Measurements from ENCODE around the gene C16orf78.

The C16orf78 gene

DNA sequence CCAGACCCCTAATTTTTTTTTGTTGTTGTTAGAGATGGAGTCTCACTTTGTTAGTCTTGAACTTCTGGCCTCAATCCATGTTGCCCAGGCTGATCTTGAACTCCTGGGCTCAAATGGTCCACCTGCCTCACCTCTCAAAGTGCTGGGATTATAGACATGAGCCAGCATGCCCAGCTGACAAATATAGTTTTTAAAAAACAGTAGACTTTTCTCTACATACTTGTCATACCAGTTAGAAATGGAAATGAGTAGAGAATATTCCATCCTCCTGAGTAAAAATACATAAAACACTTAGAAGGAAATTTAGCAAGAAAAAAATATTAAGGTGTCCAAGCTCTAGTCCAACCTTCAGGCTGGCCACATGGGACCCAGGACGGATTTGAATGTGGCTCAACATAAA lies 21.4 kb downstream of the C16orf78 start:
- DNase-seq (ENCODE audit: low read depth) = no peak

DNA sequence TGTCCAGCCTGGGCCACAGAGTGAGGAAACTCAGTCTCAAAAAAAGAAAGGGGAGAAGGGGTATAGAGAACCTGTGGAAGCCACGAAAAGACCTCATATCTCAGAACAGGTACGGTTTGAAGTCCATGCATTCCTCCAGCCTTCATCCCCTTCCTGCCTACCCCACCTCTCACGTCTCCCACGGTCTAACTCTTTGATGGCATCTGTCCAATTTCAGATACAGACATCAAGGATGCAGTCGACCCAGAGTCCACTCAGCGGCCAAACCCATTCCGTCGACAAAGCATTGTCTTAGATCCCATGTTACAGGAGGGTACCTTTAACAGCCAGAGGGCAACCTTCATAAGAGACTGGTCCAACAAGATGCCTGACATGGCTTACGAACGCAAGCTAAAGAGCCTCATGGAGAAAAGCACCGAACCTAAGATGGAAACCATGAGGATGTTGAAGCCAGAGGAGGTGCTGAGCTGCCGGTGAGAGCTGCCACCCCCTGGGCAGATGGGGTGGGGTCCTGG lies 22.7 kb downstream of the C16orf78 start:
- DNase-seq (ENCODE audit: low read depth) = no peak

GRCh38 chr16:49398761-49399160 lies 25.2 kb downstream of the C16orf78 start:
- no peak for DNase-seq (ENCODE audit: low read depth)

DNA sequence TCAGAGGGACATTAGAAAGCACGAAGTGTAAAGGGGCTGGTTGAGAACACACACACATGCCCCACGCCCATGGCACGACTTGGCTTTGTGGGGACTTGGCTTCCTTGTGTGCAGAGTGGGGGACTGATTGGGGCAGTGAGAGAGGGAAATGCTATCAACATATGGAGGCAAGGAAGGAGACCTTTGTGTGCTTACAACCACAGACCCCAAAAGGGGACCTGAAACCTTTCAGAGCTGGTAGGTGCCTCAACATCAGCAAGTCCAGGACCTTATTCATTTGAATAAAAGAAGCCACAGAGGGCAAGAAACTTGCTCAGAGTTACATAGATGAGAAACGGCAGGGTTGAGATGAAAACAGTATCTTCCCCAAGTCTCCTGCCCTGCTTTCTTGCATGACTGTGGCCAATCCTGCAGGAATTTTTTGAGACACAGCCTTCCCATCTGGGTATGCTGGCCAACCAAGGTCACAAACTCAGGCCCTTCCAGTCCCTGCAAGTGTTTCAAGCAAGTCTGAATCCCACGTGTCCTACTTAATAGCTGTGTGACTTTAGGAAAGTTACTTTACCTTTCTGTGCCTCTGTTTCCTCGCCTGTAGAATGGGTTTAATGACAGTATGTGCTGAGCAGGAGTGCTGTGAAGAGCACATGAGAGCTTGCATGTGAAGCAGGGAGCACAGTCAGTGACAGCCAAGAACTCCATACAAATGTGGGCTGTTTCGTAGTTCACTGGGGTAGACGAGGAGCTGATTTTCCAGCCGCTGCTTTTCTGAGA lies 26.2 kb downstream of the C16orf78 start:
- no peak for DNase-seq (ENCODE audit: low read depth)

DNA sequence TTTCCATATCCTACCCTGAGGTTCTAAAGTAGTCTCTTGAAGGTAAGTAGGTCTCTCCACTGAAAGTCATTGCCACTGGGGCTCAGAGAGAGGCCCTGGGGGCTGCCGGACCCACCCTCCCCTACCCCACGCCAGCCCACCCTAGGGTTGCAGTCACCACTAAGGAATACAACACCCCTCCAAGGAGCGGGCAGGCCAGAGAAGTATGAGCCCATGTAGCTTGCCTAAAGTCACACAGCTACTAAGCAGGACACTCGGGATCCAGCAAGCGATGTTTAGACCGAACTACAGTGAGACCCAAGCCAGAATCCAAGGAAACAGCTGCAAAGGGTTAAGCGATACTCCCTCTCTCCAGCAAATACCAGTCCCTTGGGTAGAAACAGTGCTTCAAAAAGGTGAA lies 27.0 kb downstream of the C16orf78 start:
- no peak for DNase-seq (ENCODE audit: low read depth)

- DNase-seq (ENCODE audit: low read depth) = no peak
Measured at GRCh38 chr16:49405123-49405522, 31.5 kb downstream of the C16orf78 start.

DNA sequence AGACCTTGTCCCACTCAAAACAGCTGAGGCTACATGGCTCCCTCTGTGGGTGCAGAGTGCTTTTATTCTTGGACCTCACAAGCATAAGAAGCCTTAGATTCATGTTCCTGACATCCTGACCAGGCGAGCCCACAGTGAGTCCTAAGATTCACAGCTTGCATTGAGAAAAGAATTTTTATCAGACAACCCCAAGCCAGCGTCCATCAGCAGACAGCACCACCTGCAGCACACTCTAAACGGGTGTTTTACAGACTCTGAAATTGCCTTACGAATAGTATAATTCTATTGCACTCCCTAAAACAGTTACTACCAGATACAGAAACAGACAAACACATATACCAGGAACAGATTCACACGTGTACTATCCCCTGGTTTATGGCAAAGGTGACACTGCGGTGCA lies 31.9 kb downstream of the C16orf78 start:
- DNase-seq (ENCODE audit: low read depth) = no peak

GRCh38 chr16:49407873-49408550 lies 34.4 kb downstream of the C16orf78 start:
- DNase-seq (ENCODE audit: low read depth) = peak; percentile 32

DNA sequence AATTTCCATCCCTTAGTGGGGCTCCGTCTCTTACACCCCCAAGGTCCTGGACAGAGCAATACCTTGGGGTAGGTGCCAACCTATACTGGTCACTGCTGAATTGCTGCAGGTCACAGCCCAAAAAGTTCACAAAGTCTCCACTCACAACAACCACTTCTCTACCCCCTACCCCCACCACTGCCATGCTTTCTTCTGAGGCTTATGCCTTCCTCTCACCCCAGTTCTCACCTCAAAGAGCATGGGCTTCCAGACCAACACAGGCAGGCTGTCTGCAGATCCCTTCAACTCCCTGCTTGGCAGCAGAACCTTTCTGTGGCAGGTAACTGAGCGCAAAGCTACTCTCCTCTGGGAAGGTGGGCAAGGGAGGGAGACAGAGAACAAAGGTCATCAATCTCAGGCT lies 35.5 kb downstream of the C16orf78 start:
- DNase-seq (ENCODE audit: low read depth) = no peak

DNA sequence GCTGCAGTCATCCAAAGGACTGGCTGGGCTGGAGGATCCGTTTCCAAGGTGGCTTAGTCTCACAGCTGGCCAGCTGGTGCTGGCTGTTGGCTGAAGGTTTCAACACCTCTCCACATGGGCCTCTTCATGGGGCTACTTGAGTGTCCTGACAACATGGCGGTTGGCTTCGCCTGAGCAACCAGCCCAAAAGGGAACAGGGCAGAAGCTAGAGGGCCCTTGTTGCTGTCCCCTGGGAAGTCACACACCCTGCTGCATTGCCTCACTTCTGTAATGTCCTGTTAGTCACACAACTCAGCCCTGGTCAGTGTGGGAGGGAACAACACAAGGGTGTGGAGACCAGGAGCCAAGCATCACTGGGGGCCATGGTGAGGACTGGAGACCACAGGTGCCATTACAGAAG lies 36.6 kb downstream of the C16orf78 start:
- no peak for DNase-seq (ENCODE audit: low read depth)

DNA sequence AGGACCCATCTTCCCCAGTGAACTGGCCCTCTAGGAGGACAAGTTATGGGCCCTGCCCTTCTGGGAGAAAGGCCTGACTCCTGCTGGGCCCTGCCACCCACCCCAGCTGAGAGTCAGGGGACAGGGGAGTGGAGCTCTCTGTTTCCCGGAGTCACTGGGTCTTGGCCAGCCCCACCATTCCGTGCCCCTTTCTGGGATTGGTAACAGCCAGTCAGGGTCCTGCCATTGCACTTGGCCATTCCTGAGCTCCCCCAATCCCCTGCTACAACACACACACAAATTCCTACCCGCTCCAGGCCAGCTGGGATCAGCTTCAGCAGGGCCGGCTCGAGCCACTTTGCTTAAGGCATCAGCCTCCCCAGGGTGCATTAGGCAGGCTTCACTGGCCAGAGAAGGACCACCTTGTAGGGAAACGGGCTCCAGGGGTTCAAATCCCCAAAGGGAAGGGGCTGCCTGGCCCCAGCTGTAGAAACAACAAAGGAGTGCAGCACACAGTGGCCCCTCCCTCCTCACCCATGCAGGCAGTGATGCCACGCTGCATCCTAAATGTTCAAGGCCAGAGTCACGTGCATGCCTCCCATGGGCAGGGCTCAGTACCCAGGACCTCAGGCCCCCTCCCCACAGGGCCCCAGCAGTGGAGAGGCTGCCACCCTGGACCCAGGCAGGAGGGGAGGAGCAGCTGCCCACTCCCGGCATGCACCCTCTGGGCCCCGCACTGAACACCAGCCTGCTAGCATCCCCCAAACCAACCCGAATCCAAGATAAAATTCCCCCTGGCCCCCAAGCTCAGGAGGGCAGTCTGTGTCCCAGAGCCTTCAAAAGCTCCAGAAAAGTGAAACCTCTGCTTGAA lies 37.7 kb downstream of the C16orf78 start:
- no peak for DNase-seq (ENCODE audit: low read depth)

DNA sequence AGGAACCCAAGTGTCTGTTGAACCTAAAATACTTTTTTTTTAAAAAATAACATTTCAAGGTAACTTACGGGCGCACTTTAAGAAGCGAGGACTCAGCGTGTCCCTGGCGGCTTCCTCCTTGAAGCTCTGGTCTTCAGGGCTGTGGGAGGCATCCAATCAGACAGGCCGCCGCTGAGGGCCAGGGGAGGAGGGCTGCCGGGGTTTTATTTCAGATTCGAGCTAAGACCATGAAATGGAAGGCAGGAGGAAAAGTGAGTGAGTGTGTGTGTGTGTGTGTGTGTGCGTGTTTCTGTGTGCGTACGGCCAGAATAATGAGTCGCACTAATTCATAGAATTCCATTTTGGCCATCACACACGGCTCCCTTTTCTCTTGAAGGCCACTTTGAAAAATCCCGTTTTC lies 41.1 kb downstream of the C16orf78 start:
- no peak for DNase-seq (ENCODE audit: low read depth)

GRCh38 chr16:49415083-49415482 lies 41.5 kb downstream of the C16orf78 start:
- DNase-seq (ENCODE audit: low read depth) = no peak

DNA sequence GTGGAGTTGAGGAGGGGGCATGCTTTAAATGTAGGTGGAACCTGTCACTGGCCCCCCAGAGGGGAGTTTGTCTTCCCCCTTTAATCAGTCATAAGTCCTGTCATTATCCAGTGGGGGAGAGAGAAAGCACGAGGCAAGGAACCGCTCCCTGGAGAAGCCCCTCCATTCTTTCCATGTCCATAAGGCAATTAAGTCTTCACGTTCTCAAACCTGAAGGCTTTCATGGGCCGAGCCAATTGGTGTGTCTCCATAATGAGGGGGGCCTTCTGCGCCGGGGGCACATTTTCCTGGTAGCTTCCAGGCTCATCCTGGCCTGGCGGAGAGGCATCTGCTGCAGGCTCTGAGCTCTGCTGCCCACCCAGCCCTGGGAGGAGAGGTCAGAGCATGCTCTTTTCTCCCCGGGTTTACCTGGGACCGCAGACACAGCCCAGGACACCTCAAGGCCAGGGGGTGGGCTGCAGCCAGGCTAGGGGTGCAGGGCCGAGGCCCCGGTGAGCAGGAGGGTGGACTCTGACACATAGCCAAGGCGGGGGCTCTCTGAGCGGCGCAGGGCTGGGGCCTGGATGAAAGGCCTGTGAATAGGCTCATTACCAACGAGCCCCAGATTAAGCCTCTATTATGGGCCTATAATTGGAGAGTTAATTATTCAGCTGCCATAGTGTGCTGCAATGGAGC lies 42.5 kb downstream of the C16orf78 start:
- DNase-seq (ENCODE audit: low read depth) = no peak

DNA sequence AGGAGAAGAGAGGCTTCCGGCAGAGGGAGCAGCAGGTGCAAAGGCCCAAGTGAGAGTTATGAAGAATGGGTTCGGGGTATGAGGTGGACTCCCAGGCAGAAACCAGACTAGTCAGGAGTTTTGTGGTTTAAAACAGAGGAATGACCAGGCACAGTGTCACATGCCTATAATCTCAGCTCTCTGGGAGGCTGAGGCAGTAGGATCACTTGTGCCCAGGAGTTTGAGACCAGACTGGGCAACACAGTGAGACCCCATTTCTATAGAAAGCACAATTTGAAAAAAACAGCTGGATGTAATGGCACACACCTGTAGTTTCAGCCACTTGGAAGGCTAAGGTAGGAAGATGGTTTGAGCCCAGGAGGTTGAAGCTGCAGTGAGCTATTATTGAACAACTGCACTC lies 43.8 kb downstream of the C16orf78 start:
- no peak for DNase-seq (ENCODE audit: low read depth)

DNA sequence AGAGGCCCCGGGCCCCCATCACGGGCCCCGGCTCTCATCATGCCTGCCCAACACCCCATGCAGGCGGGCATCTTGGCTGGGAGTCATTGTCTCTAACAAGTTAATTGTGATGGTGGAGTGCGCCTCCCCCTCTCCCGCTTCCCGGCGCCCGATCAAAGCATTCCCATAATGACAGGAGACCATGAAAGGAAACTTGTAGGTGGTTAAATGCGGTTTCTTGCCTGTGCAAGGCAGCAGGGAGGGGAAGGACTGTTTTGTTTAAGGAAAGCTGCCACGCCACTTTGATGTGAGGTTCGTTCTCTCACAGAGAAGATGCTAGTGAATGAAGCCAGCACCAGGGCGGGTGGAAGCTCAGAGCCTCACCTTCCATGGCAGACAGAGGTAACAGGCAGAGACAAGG lies 45.4 kb downstream of the C16orf78 start:
- no peak for DNase-seq (ENCODE audit: low read depth)

GRCh38 chr16:49419862-49420261 lies 46.3 kb downstream of the C16orf78 start:
- no peak for DNase-seq (ENCODE audit: low read depth)

DNA sequence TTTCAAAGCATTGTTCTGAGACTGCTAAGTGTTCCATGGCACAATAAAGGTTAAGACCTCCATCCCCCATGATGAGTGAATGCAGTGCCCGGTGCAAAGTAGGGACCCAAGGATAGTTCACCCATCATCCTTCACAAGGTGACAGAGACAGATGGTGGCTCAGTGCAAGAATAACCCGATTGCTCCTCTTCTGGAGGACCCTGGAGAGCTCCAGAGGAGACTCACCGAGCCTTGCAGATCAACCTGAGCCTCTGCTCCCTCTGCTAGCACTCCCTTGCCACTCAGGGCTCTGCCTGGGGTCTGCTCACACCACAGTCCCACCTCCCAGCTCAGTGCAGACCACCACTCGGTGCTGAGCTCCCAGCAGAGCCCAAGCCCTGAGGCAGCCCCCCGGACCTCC lies 49.3 kb downstream of the C16orf78 start:
- no peak for DNase-seq (ENCODE audit: low read depth)

- no peak for DNase-seq (ENCODE audit: low read depth)
Measured at GRCh38 chr16:49424961-49425360, 51.4 kb downstream of the C16orf78 start.

GRCh38 chr16:49427771-49428170 lies 54.2 kb downstream of the C16orf78 start:
- DNase-seq (ENCODE audit: low read depth) = no peak

- DNase-seq (ENCODE audit: low read depth) = no peak
Measured at GRCh38 chr16:49428808-49429207, 55.2 kb downstream of the C16orf78 start.

- DNase-seq (ENCODE audit: low read depth) = no peak
Measured at GRCh38 chr16:49431040-49431439, 57.4 kb downstream of the C16orf78 start.

All from stimulated activated CD8-positive, alpha-beta memory T cell treated with anti-CD3 and anti-CD28 coated beads, Interleukin-12 subunit alpha, Interleukin-12 subunit beta, amount 100 ng/mL, for 1 hour (primary cell).